Measurements from ENCODE around the gene RAC2. TPM values are rescaled to one million over a fixed set of nuclear protein-coding genes. Genes with fewer than 3 reads are reported as not detected.

The RAC2 gene
- total RNA-seq, 1 donor from 2014 or later: 51.9 TPM

DNA sequence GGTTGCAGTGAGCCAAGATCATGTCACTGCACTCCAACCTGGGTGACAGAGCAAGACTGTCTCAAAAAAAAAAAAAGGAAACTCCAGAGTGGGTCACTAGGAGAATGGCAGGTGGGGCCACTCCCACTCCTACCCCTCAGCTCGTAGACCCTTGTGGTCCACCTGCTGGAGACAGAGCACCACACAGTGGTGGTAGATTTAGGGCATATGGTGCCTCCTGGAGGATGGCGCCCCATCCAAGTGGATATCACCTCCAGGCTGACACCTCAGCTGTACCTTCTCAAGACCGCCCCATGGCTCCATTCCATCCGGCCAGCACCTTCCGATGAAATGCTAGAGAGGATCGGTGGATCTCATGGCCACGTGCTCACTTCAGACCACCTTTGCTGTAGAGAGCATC lies 44.5 kb upstream of the RAC2 start:
- TF ChIP-seq, protein P1, sequence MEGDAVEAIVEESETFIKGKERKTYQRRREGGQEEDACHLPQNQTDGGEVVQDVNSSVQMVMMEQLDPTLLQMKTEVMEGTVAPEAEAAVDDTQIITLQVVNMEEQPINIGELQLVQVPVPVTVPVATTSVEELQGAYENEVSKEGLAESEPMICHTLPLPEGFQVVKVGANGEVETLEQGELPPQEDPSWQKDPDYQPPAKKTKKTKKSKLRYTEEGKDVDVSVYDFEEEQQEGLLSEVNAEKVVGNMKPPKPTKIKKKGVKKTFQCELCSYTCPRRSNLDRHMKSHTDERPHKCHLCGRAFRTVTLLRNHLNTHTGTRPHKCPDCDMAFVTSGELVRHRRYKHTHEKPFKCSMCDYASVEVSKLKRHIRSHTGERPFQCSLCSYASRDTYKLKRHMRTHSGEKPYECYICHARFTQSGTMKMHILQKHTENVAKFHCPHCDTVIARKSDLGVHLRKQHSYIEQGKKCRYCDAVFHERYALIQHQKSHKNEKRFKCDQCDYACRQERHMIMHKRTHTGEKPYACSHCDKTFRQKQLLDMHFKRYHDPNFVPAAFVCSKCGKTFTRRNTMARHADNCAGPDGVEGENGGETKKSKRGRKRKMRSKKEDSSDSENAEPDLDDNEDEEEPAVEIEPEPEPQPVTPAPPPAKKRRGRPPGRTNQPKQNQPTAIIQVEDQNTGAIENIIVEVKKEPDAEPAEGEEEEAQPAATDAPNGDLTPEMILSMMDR (conservative IDR thresholded peaks at IDR 0.05; ENCODE audit: low read depth, low read length): no peak
- no peak for DNase-seq (ENCODE audit: low read depth)
- no peak overlapping the region for H3K4me3 ChIP-seq (ENCODE audit: low read depth, low read length)

GRCh38 chr22:37287550-37287951 lies 43.5 kb upstream of the RAC2 start:
- H3K4me3 ChIP-seq (ENCODE audit: low read depth, low read length): no peak overlapping the region
- DNase-seq (ENCODE audit: low read depth): no peak
- TF ChIP-seq, protein P1 (conservative IDR thresholded peaks at IDR 0.05; ENCODE audit: low read depth, low read length): no peak

- TF ChIP-seq, protein P1 (conservative IDR thresholded peaks at IDR 0.05; ENCODE audit: low read depth, low read length): no peak
These were observed 41.9 kb upstream of the RAC2 start for GRCh38 chr22:37285937-37286336.

DNA sequence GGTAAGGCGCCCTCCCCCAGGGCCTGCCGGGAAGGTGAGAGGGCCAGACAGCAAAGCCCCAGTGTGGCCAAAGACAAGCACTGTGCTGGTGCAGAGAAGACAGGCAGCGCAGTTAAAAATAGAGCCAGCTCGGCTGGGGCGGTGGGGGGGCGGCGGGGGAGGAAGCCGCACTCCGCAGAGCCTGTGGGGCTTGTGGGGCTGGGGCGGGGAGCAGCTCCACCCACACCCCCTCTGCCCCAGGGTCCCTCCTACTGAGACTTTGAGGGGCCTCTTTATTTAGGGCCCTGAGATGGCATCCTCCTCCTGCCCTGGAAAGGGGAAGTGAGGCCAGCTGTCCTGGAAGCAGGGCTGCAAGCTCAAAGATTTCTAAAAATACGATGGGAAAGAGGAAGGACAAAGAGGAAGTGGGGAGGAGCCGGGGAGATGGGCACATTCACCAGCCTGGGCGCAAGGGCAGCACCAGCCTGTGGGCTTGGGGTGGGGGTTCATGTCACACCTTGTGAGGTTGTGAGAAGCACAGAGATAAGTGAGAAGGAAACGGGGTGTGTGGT lies 40.8 kb upstream of the RAC2 start:
- DNase-seq (ENCODE audit: low read depth): no peak
- H3K4me3 ChIP-seq (ENCODE audit: low read depth, low read length): no peak overlapping the region
- TF ChIP-seq, protein P1 (conservative IDR thresholded peaks at IDR 0.05; ENCODE audit: low read depth, low read length): no peak

More at GRCh38 chr22:37285937-37286336, 41.9 kb upstream of the RAC2 start:
- no peak overlapping the region for H3K4me3 ChIP-seq (ENCODE audit: low read depth, low read length)
- no peak for DNase-seq (ENCODE audit: low read depth)

- no peak overlapping the region for H3K4me3 ChIP-seq (ENCODE audit: low read depth, low read length)
- no peak for DNase-seq (ENCODE audit: low read depth)
- TF ChIP-seq, protein P1 (conservative IDR thresholded peaks at IDR 0.05; ENCODE audit: low read depth, low read length): no peak
These were observed 40.2 kb upstream of the RAC2 start for GRCh38 chr22:37284126-37284804.

DNA sequence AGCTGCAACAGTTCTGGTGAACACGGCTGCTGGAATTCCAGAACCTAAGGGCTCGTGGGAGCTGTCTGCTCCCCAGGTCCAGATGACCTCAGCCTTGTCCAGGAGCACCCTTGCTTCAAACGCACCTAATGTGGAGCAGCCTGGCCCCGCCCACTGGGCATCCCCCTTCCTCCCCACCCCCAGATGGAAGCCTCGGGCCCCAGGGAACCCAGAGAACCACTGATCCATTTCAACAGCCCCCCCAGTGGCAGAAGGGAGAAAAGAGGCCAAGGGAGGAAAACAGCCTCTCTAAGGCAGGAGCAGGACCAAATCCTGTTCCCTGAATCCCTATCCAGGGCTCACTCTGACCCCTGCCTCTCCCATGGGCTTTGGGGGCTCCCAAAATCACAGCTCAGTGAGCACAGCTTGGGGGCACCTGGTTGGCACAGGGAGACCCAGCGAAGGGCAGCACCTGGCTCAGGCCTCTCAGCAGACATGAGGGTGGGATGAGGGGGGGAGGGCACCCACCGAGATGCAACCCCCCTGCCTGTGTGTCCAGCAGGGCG lies 39.4 kb upstream of the RAC2 start:
- H3K4me3 ChIP-seq (ENCODE audit: low read depth, low read length): no peak overlapping the region
- no peak for DNase-seq (ENCODE audit: low read depth)
- TF ChIP-seq, protein P1 (conservative IDR thresholded peaks at IDR 0.05; ENCODE audit: low read depth, low read length): no peak

DNA sequence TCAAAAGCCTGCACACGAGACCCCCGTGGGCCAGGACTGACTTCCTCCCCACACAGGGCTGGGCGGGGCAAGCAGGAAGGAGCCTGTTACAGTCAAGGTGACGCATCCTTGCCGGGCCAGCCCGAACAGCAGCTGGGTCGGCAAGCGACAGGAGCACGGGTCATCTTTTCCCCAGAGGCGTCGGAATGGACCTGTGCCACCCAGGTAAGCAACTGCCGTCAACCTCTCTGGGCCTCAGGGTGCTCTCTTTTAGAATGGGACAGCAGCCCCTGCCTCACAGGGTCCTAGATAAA lies 38.3 kb upstream of the RAC2 start, which contains the start of gene CYTH4:
TSS of gene CYTH4 (plus strand) at position 124 of the 293 bp plus-strand sequence. CDS start at position 186, 62 bp downstream.
- no peak within 1 kb of the TSS for H3K4me3 ChIP-seq (ENCODE audit: low read depth, low read length)
- no peak for DNase-seq (ENCODE audit: low read depth)
- TF ChIP-seq, protein P1 (conservative IDR thresholded peaks at IDR 0.05; ENCODE audit: low read depth, low read length): no peak
